Measurements from ENCODE around the gene MMP23B. TPM values are rescaled to one million over a fixed set of nuclear protein-coding genes. Genes with fewer than 3 reads are reported as not detected.
"Not testable (repeated sequence)": the region's sequence is repeated elsewhere in the genome, so short reads cannot be mapped to it uniquely, and the experiment has no call there.

Gene MMP23B
- total and polyA plus RNA-seq, 5 donors: 15.8 to 22.4 (median 19.8) TPM

- ATAC-seq; intact Hi-C loops (cut with DNase I); H3K27ac ChIP-seq (ENCODE audit: low read length); H3K4me1 ChIP-seq (ENCODE audit: control insufficient read depth, insufficient read depth, low read length); H3K27me3 ChIP-seq (ENCODE audit: control insufficient read depth, insufficient read depth); H3K4me3 ChIP-seq (ENCODE audit: low read length); H3K9me3 ChIP-seq (ENCODE audit: control insufficient read depth, low read length): not testable (repeated sequence)
- DNase-seq: peak in 1 of 3 donors; percentile 5
- 83% methylated on average over 9 of the region's 21 CpGs for WGBS
These were observed 44.1 kb downstream of the MMP23B start for GRCh38 chr1:1676087-1676486.

GRCh38 chr1:1677718-1678580 lies 46.0 kb downstream of the MMP23B start:
- Histone ChIP-seq H3K27ac (ENCODE audit: low read length) (peak overlapping the region; percentile 28), H3K9me3 (ENCODE audit: control insufficient read depth, low read length) (no peaks in the 10 kb centered on the region), H3K4me1 (ENCODE audit: control insufficient read depth, insufficient read depth, low read length) (no peaks in the 10 kb centered on the region), H3K27me3 (ENCODE audit: control insufficient read depth, insufficient read depth) (no peaks in the 10 kb centered on the region), H3K4me3 (ENCODE audit: low read length) (no peak overlapping the region)
- intact Hi-C loops (cut with DNase I): no loop called here
- DNase-seq (peak in 1 of 3 donors; percentile 52), ATAC-seq (peak; percentile 11 to 20)
- WGBS: 59% methylated on average over 39 of the region's 39 CpGs

DNA sequence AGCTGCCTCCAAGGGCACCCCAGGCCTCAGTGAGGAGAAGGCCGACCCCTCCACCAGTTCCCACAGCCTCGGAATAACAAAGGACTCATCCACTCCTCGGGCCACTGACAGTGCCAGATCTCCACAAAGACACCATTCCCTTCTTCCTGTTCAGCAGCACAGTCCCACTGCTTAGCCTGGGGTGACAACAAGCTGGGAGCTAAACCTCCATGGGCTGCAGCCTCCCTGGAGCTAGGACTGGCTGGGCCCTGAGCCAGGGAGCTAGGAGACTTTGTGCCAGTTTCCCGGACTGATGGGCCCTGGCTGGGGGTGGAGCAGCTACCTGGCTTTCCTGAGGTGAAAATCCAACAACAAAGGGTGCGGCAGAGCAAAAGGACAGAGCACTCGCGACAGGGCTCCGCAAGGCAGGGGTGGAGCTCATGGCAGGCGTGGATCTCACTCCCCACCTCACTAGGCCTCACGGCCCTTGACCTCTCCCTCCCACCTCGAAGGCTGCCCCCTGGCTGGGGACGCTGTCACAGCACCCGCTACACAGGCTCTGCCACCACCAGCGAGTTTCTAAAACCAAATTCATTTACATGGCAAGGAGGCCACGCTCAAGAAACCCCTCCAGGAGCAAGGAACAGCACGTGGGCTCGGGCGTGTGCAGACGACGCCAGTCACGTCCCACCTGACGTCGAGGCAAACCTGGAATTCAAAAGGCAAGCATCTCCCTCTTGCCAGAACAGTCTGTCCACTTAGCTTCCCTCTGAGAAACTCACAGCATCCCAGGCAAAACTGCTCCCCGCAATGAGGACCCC lies 46.8 kb downstream of the MMP23B start:
- peak overlapping the region; percentile 28 for H3K27ac ChIP-seq (ENCODE audit: low read length)
- no peaks in the 10 kb centered on the region for H3K4me1 ChIP-seq (ENCODE audit: control insufficient read depth, insufficient read depth, low read length)
- intact Hi-C loops (cut with DNase I): no loop called here
- H3K4me3 ChIP-seq (ENCODE audit: low read length): no peak overlapping the region
- ATAC-seq: peak; percentile 27 to 32
- WGBS: 73% methylated on average over 24 of the region's 24 CpGs
- no peaks in the 10 kb centered on the region for H3K9me3 ChIP-seq (ENCODE audit: control insufficient read depth, low read length)
- DNase-seq: peak in 2 of 3 donors; percentile 9 to 27
- H3K27me3 ChIP-seq (ENCODE audit: control insufficient read depth, insufficient read depth): no peaks in the 10 kb centered on the region

- Histone ChIP-seq H3K9me3 (ENCODE audit: control insufficient read depth, low read length) (no peaks in the 10 kb centered on the region), H3K27ac (ENCODE audit: low read length) (no peak overlapping the region), H3K4me3 (ENCODE audit: low read length) (no peak overlapping the region), H3K27me3 (ENCODE audit: control insufficient read depth, insufficient read depth) (no peaks in the 10 kb centered on the region), H3K4me1 (ENCODE audit: control insufficient read depth, insufficient read depth, low read length) (no peaks in the 10 kb centered on the region)
- DNase-seq (peak in 2 of 3 donors; percentile 9 to 32), ATAC-seq (no peak)
- 91% methylated on average over 32 of the region's 32 CpGs for WGBS
- intact Hi-C loops (cut with DNase I): no loop called here
These were observed 48.3 kb downstream of the MMP23B start for GRCh38 chr1:1680031-1680911.

- ATAC-seq (no peak), DNase-seq (peak in 1 of 3 donors; percentile 10)
- intact Hi-C loops (cut with DNase I): no loop called here
- Histone ChIP-seq H3K4me1 (ENCODE audit: control insufficient read depth, insufficient read depth, low read length) (no peaks in the 10 kb centered on the region), H3K27me3 (ENCODE audit: control insufficient read depth, insufficient read depth) (no peaks in the 10 kb centered on the region), H3K27ac (ENCODE audit: low read length) (no peak overlapping the region), H3K9me3 (ENCODE audit: control insufficient read depth, low read length) (no peaks in the 10 kb centered on the region), H3K4me3 (ENCODE audit: low read length) (no peak overlapping the region)
- WGBS: 75% methylated on average over 11 of the region's 11 CpGs
These were observed 48.9 kb downstream of the MMP23B start for GRCh38 chr1:1680912-1681273.

DNA sequence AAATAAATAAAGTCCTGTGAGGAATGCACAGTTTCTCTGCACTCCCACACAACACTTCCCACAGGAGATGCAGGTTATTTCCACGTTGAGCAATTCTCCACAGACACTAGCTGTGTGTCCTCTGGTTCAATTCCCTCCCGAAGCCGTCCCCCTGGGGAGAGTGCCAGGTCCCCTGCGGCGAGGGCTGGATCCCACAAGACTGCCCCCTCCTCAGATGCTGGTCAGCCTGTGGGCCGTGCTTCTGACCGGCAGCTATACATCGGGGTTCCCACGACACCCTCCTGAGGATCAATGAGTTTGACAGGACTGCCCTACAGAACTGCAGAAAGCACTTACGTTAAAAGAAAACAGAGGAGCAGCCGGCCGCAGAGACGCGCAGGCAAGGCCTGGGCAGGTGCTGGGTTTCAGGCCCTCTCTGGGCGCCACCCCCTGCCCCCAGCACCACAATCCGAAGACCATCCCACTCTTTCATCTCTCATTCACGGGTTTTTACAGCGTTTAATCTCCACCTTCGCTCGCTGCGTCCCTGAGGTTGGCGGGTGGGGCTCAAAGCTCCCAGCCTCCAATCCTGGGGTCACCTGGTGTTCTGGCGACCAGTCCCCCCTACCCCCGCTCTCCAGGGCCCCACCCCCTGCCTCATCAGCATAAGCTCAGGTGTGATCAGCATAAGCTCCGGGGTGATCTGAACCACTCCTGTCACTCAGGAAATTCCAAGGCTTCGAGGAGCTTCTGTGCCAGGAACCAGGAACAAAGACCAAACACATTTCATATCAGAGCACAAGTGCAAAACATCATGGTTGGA lies 51.3 kb downstream of the MMP23B start:
- DNase-seq (peak in 2 of 3 donors; percentile 8 to 25), ATAC-seq (no peak)
- H3K9me3 ChIP-seq (ENCODE audit: control insufficient read depth, low read length): no peaks in the 10 kb centered on the region
- intact Hi-C loops (cut with DNase I): no loop called here
- 72% methylated on average over 26 of the region's 26 CpGs for WGBS
- no peaks in the 10 kb centered on the region for H3K27me3 ChIP-seq (ENCODE audit: control insufficient read depth, insufficient read depth)
- H3K27ac ChIP-seq (ENCODE audit: low read length): no peak overlapping the region
- no peaks in the 10 kb centered on the region for H3K4me1 ChIP-seq (ENCODE audit: control insufficient read depth, insufficient read depth, low read length)
- H3K4me3 ChIP-seq (ENCODE audit: low read length): no peak overlapping the region

Other genes with a start within 250 kb of the MMP23B start
- 10 to 100 TPM; 61.2 to 83.1 (median 67.2) TPM for gene CCNL2, start 232.8 kb upstream of the MMP23B start, total RNA-seq
- gene CCNL2, start 232.8 kb upstream of the MMP23B start, polyA plus RNA-seq: 81.7 TPM
- 100 to 1,000 TPM; 121 to 144 (median 132) TPM for gene MRPL20, start 224.9 kb upstream of the MMP23B start, total RNA-seq
- 190 TPM for gene MRPL20, start 224.9 kb upstream of the MMP23B start, polyA plus RNA-seq
- gene ANKRD65, start 210.9 kb upstream of the MMP23B start, total RNA-seq: 1 to 10 TPM; 1.6 to 3.6 (median 2.9) TPM
- 4.5 TPM for gene ANKRD65, start 210.9 kb upstream of the MMP23B start, polyA plus RNA-seq
- gene VWA1, start 196.5 kb upstream of the MMP23B start, total RNA-seq: 10 to 100 TPM; 25.0 to 38.6 (median 25.6) TPM
- gene VWA1, start 196.5 kb upstream of the MMP23B start, polyA plus RNA-seq: 17.3 TPM
- 1 to 10 TPM; 1.3 to 3.4 (median 2.2) TPM for gene ATAD3C, start 182.5 kb upstream of the MMP23B start, total RNA-seq
- gene ATAD3C, start 182.5 kb upstream of the MMP23B start, polyA plus RNA-seq: 0.52 TPM
- 10 to 100 TPM in 1 of 4 donors, 1 to 10 TPM in 3; 5.6 to 11.4 (median 8.8) TPM for gene ATAD3B, start 160.4 kb upstream of the MMP23B start, total RNA-seq
- gene ATAD3B, start 160.4 kb upstream of the MMP23B start, polyA plus RNA-seq: 8.3 TPM
- 10 to 100 TPM; 13.6 to 20.1 (median 15.7) TPM for gene ATAD3A, start 120.0 kb upstream of the MMP23B start, total RNA-seq
- 16.7 TPM for gene ATAD3A, start 120.0 kb upstream of the MMP23B start, polyA plus RNA-seq
- 1 to 10 TPM; 7.3 to 9.3 (median 7.9) TPM for gene TMEM240, start 91.5 kb upstream of the MMP23B start, total RNA-seq
- gene TMEM240, start 91.5 kb upstream of the MMP23B start, polyA plus RNA-seq: 10.4 TPM
- gene SSU72, start 57.3 kb upstream of the MMP23B start, total RNA-seq: 100 to 1,000 TPM; 112 to 115 (median 113) TPM
- gene SSU72, start 57.3 kb upstream of the MMP23B start, polyA plus RNA-seq: 130 TPM
- gene FNDC10, start 32.0 kb upstream of the MMP23B start, total RNA-seq: under 1 TPM; 0.47 to 0.97 (median 0.80) TPM
- 0.68 TPM for gene FNDC10, start 32.0 kb upstream of the MMP23B start, polyA plus RNA-seq
- gene MIB2, start 16.7 kb upstream of the MMP23B start, total RNA-seq: 10 to 100 TPM; 49.5 to 77.8 (median 65.5) TPM
- 52.5 TPM for gene MIB2, start 16.7 kb upstream of the MMP23B start, polyA plus RNA-seq
- gene CDK11B, start 26.8 kb downstream of the MMP23B start, total RNA-seq: 10 to 100 TPM; 18.8 to 20.6 (median 19.7) TPM
- gene CDK11B, start 26.8 kb downstream of the MMP23B start, polyA plus RNA-seq: 27.0 TPM
- 10 to 100 TPM; 16.9 to 29.5 (median 26.2) TPM for gene SLC35E2B, start 60.6 kb downstream of the MMP23B start, total RNA-seq
- gene SLC35E2B, start 60.6 kb downstream of the MMP23B start, polyA plus RNA-seq: 14.3 TPM
- 10 to 100 TPM; 16.9 to 25.4 (median 21.8) TPM for gene CDK11A, start 92.2 kb downstream of the MMP23B start, total RNA-seq
- gene CDK11A, start 92.2 kb downstream of the MMP23B start, polyA plus RNA-seq: 21.6 TPM
- 10 to 100 TPM; 31.8 to 42.8 (median 38.2) TPM for gene NADK, start 146.3 kb downstream of the MMP23B start, total RNA-seq
- 25.5 TPM for gene NADK, start 146.3 kb downstream of the MMP23B start, polyA plus RNA-seq

All from right cardiac atrium (tissue), 5 donors.